Measurements from ENCODE around the gene UNC45A. TPM values are rescaled to one million over a fixed set of nuclear protein-coding genes. Genes with fewer than 3 reads are reported as not detected.

UNC45A gene
- total RNA-seq, 1 donor: 66.5 TPM

DNA sequence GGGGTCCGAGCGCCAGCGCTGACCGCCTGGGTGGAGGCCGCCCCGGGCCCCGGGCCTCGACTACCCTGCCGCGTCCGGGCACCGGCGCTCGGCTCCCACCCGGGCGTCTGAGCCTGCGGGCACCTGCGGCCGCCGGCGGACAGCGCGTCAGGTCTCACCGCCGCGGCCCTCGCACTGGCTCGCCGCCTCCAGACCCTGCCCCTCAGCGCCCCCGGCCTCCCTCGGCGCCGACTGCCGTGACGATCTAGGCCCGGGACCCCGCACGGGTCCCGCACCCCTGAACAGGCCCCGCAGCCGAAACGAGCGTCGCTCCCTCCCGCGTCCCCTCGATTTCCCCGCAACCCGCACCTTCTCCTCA is 59.0 kb downstream of the UNC45A start:
- DNase-seq (ENCODE audit: low read depth): no peak
- H3K4me3 ChIP-seq (ENCODE audit: low read depth, low read length): peak overlapping the region; percentile 94
- no peak for TF ChIP-seq CTCF (IDR thresholded peaks at IDR 0.05; ENCODE audit: insufficient read depth, low read length)

DNA sequence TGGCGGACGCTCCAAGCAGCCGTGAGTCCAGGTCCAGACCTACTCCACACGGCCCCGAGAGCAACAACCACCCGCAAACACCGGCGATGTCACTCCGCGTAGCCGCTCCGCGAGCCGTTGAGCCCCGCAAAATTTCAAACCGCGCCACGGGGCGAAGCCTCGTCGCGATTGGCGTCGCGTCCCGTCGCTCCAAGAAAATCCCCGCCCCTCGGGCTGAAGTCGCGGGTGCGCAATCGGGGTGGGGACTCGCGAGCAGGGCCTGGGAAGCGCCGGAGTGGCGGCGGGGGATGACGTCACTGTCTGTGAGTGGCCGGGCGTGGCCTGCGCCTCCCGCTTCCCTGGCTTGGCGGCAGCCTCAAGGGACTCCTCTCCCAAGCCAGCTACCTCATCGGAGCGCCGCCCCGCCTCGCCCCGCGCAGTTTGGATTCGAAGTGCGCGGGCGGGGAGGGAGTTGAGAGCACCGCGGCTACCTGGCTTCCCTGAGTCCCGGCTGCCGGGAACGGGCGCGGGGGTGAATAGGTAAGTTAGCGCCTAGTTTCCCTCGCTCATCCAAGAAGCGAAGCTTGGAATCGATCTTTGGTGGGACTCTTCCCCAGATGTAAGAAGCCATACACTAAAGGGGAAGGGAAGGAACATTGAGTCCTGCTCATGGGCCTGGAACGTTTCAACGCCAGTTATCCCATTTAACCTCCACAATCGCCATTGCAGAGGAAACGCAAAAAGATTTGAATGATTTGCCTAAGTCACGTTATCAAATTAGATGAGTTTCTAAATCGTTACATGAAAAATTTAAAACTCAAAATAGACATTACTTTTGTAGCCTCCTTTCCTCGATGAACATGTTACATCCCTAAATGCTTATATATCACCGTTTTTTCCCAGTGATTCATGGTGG is 59.6 kb downstream of the UNC45A start, which contains the start of gene PRC1:
TSS of gene PRC1 (minus strand) at position 119 of the 895 bp plus-strand sequence. CDS start at position 1, 118 bp downstream.
- peak; percentile 96 for DNase-seq (ENCODE audit: low read depth)
- H3K4me3 ChIP-seq (ENCODE audit: low read depth, low read length): peak within 1 kb of the TSS; percentile 94
- no peak for TF ChIP-seq CTCF (IDR thresholded peaks at IDR 0.05; ENCODE audit: insufficient read depth, low read length)

- no peak for DNase-seq (ENCODE audit: low read depth)
- no peak for TF ChIP-seq CTCF (IDR thresholded peaks at IDR 0.05; ENCODE audit: insufficient read depth, low read length)
- no peak overlapping the region for H3K4me3 ChIP-seq (ENCODE audit: low read depth, low read length)
Observed at GRCh38 chr15:90998737-90999136, 63.7 kb downstream of the UNC45A start.

GRCh38 chr15:91001209-91001608 is 66.1 kb downstream of the UNC45A start:
- DNase-seq (ENCODE audit: low read depth): no peak
- TF ChIP-seq CTCF (IDR thresholded peaks at IDR 0.05; ENCODE audit: insufficient read depth, low read length): no peak

More at GRCh38 chr15:91001209-91001608, 66.1 kb downstream of the UNC45A start:
- no peak overlapping the region for H3K4me3 ChIP-seq (ENCODE audit: low read depth, low read length)

Small RNA genes within 50 kb of the gene (small RNA-seq; reads per million reads assigned to genes)
- not detected for gene RF00019

Other genes with a start within 250 kb of the UNC45A start
- gene BLM, start 217.9 kb upstream of the UNC45A start, total RNA-seq (ENCODE audit: low replicate concordance): 3.8 and 12.2 TPM in 2 replicates
- gene FURIN, start 66.7 kb upstream of the UNC45A start, total RNA-seq (ENCODE audit: low replicate concordance): 45.0 and 67.4 TPM in 2 replicates
- 19.0 and 23.1 TPM in 2 replicates for gene FES, start 50.8 kb upstream of the UNC45A start, total RNA-seq (ENCODE audit: low replicate concordance)
- gene MAN2A2, start 32.0 kb upstream of the UNC45A start, total RNA-seq (ENCODE audit: low replicate concordance): 5.2 and 11.0 TPM in 2 replicates
- gene HDDC3, start 2.7 kb upstream of the UNC45A start, total RNA-seq (ENCODE audit: low replicate concordance): 4.3 and 12.9 TPM in 2 replicates
- gene RCCD1, start 19.6 kb downstream of the UNC45A start, total RNA-seq (ENCODE audit: low replicate concordance): 10.1 and 22.7 TPM in 2 replicates
- gene PRC1, start 59.2 kb downstream of the UNC45A start, total RNA-seq (ENCODE audit: low replicate concordance): 10.7 and 109 TPM in 2 replicates
- gene VPS33B, start 87.3 kb downstream of the UNC45A start, total RNA-seq (ENCODE audit: low replicate concordance): 5.3 and 31.2 TPM in 2 replicates
- 0.08 TPM in 1 of 2 replicates, not detected in the other for gene SV2B, start 165.0 kb downstream of the UNC45A start, total RNA-seq (ENCODE audit: low replicate concordance)